Ovary (tissue), 9 donors: ENCODE results near the gene ARF6. TPM values are rescaled to one million over a fixed set of nuclear protein-coding genes. Genes with fewer than 3 reads are reported as not detected.
"Not testable (repeated sequence)": the region's sequence is repeated elsewhere in the genome, so short reads cannot be mapped to it uniquely, and the experiment has no call there.

Experiments used
- DNase-seq, 5 donors: peaks; one replicate each; pipeline ENCODE4 v3.0.0-alpha.2; 2019 to 2020
- H3K27ac ChIP-seq, 2 donors: fragments of 200-600 bp; one replicate each; pipeline versions ENCODE4 v1.5.1 to v1.8.0; 2019 to 2022
- H3K27me3 ChIP-seq: fragments of 200-600 bp; one replicate; pipeline ENCODE4 v1.8.0; 2022
- H3K36me3 ChIP-seq: fragments of 200-600 bp; sonication (generic); one replicate; pipeline ENCODE4 v1.5.1; 2019
- H3K4me1 ChIP-seq: one replicate; pipeline ENCODE4 v1.8.1; 2013; ENCODE audit warnings: mild to moderate bottlenecking, moderate library complexity; ENCODE audit not compliant: insufficient read depth
- H3K4me3 ChIP-seq: fragments of 200-600 bp; sonication (generic); one replicate; pipeline ENCODE4 v1.5.1; 2017
- H3K9me3 ChIP-seq, 2 donors: fragments of 200-600 bp in 1 of 2; sonication (generic) in 1 of 2; one replicate each; pipeline versions ENCODE4 v1.5.1 to v1.8.1; 2013 to 2019; ENCODE audit warnings: mild to moderate bottlenecking in 1 of 2, moderate library complexity in 1 of 2
- CTCF ChIP-seq, 3 donors: fragments of 450-650 bp in 2 of 3; fragments of 200-600 bp in 1 of 3; IDR thresholded peaks; one replicate each; pipeline versions ENCODE4 v1.5.1 to v1.8.0; 2016 to 2022; ENCODE audit warnings: antibody characterized with exemption in 3 of 3, mild to moderate bottlenecking in 1 of 3
- EP300 ChIP-seq: sonication (generic); formaldehyde crosslinking; IDR thresholded peaks from one replicate; pipeline ENCODE4 v1.6.1; 2017; ENCODE audit warnings: antibody characterized with exemption
- POLR2A ChIP-seq: fragments of 450-650 bp; IDR thresholded peaks from one replicate; pipeline ENCODE4 v1.6.1; 2017; ENCODE audit warnings: antibody characterized with exemption, mild to moderate bottlenecking, moderate library complexity
- WGBS, 3 donors: extraction: QIAGEN DNeasy Blood & Tissue Kit in 1 of 3; methylation state at CpG; one replicate each; pipeline versions ENCODE4 v1.1.5 to v1.1.7; 2013 to 2017; 5-methylcytosine and 5-hydroxymethylcytosine counted together
- intact Hi-C, 4 donors: fragments of 100-400 bp; cut with DNase I; formaldehyde crosslinking; loops; one replicate each; pipeline versions ENCODE4 v1.11.0 to v1.15.1; 2022 to 2023
- polyA plus RNA-seq, 2 donors: library from polyadenylated mRNA; stranded (reverse); fragments of 200-250 nt in 1 of 2; fragments of 350-450 nt in 1 of 2; fragmentation: Illumina TruSeq in 1 of 2; extraction: RNeasy Lipid Tissue Mini Kit (QIAGEN cat#74804) in 1 of 2; gene quantifications; one replicate each; pipeline ENCODE4 v1.2.3, GENCODE V29; 2013 to 2014
- total RNA-seq, 7 donors: library from RNA; depleted of rRNA in 2 of 7; stranded (reverse); fragments of >200 nt in 2 of 7; fragmentation: NEBNext Ultra II Directional in 3 of 7; extraction: Animal tissue kit (Norgen Biotek cat#: 25700) in 3 of 7; gene quantifications; one replicate each; pipeline versions ENCODE4 v1.1.0 to v1.2.4, GENCODE V29; 2016 to 2023
- donor health status: DM: no; HTN: no; CAD: no; lungs with moderate emphysema.
- donor health status: DM: no; HTN: no; CAD: no.
- donor health status: Bipolar disorder and iron deficiency.
- donor health status: DM: yes; HTN: yes; CAD: no.
- donor health status: DM: no; HTN: no; CAD: no.
- donor health status: DM: yes; HTN: yes; CAD: no.

ARF6 gene
- total and polyA plus RNA-seq, 9 donors = 19.8 to 39.7 (median 34.1) TPM

DNA sequence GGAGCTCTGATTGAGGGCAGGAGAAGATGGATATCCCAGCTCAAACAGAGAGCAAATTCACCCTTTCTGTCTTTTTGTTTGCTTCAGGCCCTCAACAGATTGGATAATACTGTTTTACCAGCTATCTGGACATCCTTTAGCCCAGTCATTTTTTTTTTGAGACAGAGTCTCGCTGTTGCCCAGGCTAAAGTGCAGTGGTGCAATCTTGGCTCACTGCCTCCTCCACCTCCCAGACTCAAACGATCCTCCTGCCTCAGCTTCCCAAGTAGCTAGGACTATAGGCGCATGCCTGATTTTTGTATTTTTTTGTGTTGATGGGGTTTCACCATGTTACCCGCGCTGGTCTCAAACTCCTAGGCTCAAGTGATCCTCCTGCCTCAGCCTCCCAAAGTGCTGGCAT is 40.8 kb downstream of the ARF6 start:
- TF ChIP-seq CTCF (IDR thresholded peaks at IDR 0.05) (no peak), POLR2A (no peak), EP300 (no peak)
- WGBS, 3 donors = 78 to 91% (median 89%) methylated on average over 5 of the region's 5 CpGs

GRCh38 chr14:49934646-49935045 is 41.8 kb downstream of the ARF6 start:
- no peak overlapping the region for H3K4me3 ChIP-seq
- DNase-seq = no peak
- H3K27ac ChIP-seq = no peak overlapping the region
- no peaks in the 10 kb centered on the region for H3K9me3 ChIP-seq
- H3K4me1 ChIP-seq = no peaks in the 10 kb centered on the region
- intact Hi-C loops = no loop called here
- H3K27me3 ChIP-seq = no peaks in the 10 kb centered on the region
- no peak for TF ChIP-seq CTCF (IDR thresholded peaks at IDR 0.05)
- no peak for TF ChIP-seq EP300
- TF ChIP-seq POLR2A = no peak
- no peaks in the 10 kb centered on the region for H3K36me3 ChIP-seq

More for the DNA sequence above, 40.8 kb downstream of the ARF6 start:
- H3K4me3 ChIP-seq = no peak overlapping the region
- DNase-seq = no peak
- H3K36me3 ChIP-seq = no peaks in the 10 kb centered on the region
- no peaks in the 10 kb centered on the region for H3K9me3 ChIP-seq
- no peaks in the 10 kb centered on the region for H3K4me1 ChIP-seq
- no peak overlapping the region for H3K27ac ChIP-seq
- H3K27me3 ChIP-seq = no peaks in the 10 kb centered on the region
- intact Hi-C loops = no loop called here

DNA sequence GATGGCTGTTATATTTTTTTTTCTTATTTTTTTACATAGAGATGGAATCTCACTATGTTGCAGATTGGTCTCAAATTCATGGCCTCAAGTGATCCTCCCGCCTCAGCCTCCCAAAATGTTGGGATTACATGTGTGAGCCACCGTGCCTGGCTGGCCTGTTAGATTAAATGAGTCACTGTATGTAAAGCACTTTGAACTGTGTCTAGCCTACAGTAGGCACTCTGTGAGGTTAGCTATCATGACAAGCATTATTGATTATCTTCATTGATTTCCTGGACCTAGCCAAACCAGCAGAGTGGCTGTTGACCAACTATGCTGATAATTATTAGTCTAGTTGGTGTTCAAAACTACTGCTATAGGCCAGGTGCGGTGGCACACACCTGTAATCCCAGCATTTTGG is 42.6 kb downstream of the ARF6 start:
- H3K9me3 ChIP-seq = no peaks in the 10 kb centered on the region
- no peaks in the 10 kb centered on the region for H3K4me1 ChIP-seq
- H3K4me3 ChIP-seq = no peak overlapping the region
- TF ChIP-seq CTCF (IDR thresholded peaks at IDR 0.05) (no peak), POLR2A (no peak), EP300 (no peak)
- H3K36me3 ChIP-seq = no peaks in the 10 kb centered on the region
- no peak overlapping the region for H3K27ac ChIP-seq
- intact Hi-C loops = no loop called here
- H3K27me3 ChIP-seq = no peaks in the 10 kb centered on the region
- no peak for DNase-seq
- WGBS, 3 donors = 95 to 98% (median 96%) methylated on average over 3 of the region's 3 CpGs

DNA sequence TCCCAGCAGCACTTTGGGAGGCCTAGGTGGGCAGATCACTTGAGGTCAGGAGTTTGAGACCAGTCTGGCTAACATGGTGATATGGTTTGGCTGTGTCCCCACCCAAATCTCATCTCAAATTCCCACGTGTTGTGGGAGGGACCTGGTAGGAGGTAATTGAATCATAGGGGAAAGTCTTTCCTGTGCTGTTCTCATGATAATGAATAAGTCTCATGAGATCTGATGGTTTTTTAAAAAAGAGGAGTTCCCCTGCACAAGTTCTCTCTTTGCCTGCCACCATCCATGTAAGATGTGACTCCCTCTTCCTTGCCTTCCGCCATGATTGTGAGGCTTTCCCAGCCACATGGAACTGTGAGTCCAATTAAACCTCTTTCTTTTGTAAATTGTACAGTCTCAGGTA is 43.4 kb downstream of the ARF6 start:
- intact Hi-C loops, H3K27ac ChIP-seq, H3K36me3 ChIP-seq, H3K4me3 ChIP-seq, H3K4me1 ChIP-seq, H3K9me3 ChIP-seq, DNase-seq, H3K27me3 ChIP-seq: not testable (repeated sequence)
- WGBS, 3 donors = 84 to 90% (median 86%) methylated on average over 2 of the region's 2 CpGs

DNA sequence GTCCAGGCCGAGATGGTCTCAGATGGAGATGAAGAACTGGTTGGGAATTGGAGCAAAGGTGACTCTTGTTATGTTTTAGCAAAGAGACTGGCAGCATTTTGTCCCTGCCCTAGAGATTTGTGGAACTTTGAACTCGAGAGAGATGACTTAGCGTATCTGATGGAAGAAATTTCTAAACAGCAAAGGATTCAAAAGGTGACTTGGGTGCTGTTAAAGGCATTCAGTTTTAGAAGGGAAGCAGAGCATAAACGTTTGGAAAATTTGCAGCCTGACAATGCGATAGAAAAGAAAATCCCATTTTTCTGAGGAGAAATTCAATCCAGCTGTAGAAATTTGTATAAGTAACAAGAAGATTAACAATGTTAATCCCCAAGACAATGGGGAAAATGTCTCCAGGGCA is 44.0 kb downstream of the ARF6 start:
- intact Hi-C loops, H3K27ac ChIP-seq, H3K9me3 ChIP-seq, H3K4me3 ChIP-seq, H3K36me3 ChIP-seq, H3K4me1 ChIP-seq, DNase-seq, H3K27me3 ChIP-seq: not testable (repeated sequence)
- WGBS, 3 donors = 89 to 91% (median 90%) methylated on average over 5 of the region's 5 CpGs

DNA sequence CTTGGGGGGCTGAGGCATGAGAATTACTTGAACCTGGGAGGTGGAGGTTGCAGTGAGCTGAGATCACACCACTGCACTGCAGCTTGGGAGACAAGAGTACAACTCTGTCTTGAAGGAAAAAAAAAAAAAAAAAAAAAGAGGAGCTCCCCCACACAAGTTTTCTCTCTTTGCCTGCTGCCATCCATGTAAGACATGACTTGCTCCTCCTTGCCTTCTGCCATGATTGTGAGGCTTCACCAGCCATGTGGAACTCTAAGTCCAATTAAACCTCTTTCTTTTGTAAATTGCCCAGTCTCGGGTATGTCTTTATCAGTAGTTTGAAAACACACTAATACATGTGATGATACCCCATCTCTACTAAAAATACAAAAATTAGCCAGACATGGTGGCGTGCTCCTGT is 46.3 kb downstream of the ARF6 start:
- H3K36me3 ChIP-seq, H3K9me3 ChIP-seq, intact Hi-C loops, H3K4me1 ChIP-seq, DNase-seq, H3K27me3 ChIP-seq, H3K27ac ChIP-seq, H3K4me3 ChIP-seq: not testable (repeated sequence)
- WGBS, 3 donors = 91 to 100% (median 93%) methylated on average over 2 of the region's 2 CpGs
